Liver (tissue), 9 donors: ENCODE data around the gene GBX1. TPM values are rescaled to one million over a fixed set of nuclear protein-coding genes. Genes with fewer than 3 reads are reported as not detected.

Source experiments
- DNase-seq: peaks from one replicate; pipeline ENCODE4 v3.0.0-alpha.2; 2017; ENCODE audit warnings: low spot score
- H3K27ac ChIP-seq, 2 donors: one replicate each; pipeline ENCODE4 v1.7.0; 2013; ENCODE audit warnings: inconsistent platforms in 2 of 2, low read length in 2 of 2, control low read depth in 1 of 2, low read depth in 1 of 2, mild to moderate bottlenecking in 1 of 2
- H3K27me3 ChIP-seq, 4 donors: one replicate each; pipeline versions ENCODE4 v1.6.1 to v1.7.0; 2013; ENCODE audit warnings: low read length in 3 of 4, inconsistent platforms in 1 of 4, mild to moderate bottlenecking in 1 of 4, moderate library complexity in 1 of 4; ENCODE audit not compliant: control insufficient read depth in 4 of 4, insufficient read depth in 4 of 4
- H3K36me3 ChIP-seq, 4 donors: one replicate each; pipeline versions ENCODE4 v1.6.1 to v1.7.0; 2013; ENCODE audit warnings: low read length in 3 of 4, mild to moderate bottlenecking in 3 of 4, low read depth in 1 of 4, moderate library complexity in 1 of 4; ENCODE audit not compliant: control insufficient read depth in 4 of 4, insufficient read depth in 3 of 4
- H3K4me1 ChIP-seq, 4 donors: one replicate each; pipeline versions ENCODE4 v1.6.1 to v1.7.0; 2013; ENCODE audit warnings: low read length in 3 of 4, mild to moderate bottlenecking in 3 of 4, moderate library complexity in 1 of 4; ENCODE audit not compliant: control insufficient read depth in 4 of 4, insufficient read depth in 4 of 4
- H3K4me3 ChIP-seq, 3 donors: one replicate each; pipeline versions ENCODE4 v1.6.1 to v1.7.0; 2013; ENCODE audit warnings: low read length in 3 of 3, control low read depth in 1 of 3, low read depth in 1 of 3, mild to moderate bottlenecking in 1 of 3
- H3K9ac ChIP-seq, 2 donors: one replicate each; pipeline ENCODE4 v1.7.0; 2013; ENCODE audit warnings: low read length in 2 of 2, mild to moderate bottlenecking in 2 of 2, moderate library complexity in 2 of 2, control low read depth in 1 of 2, low read depth in 1 of 2
- H3K9me3 ChIP-seq, 4 donors: one replicate each; pipeline versions ENCODE4 v1.6.1 to v1.7.0; 2013; ENCODE audit warnings: low read length in 3 of 4; ENCODE audit not compliant: control insufficient read depth in 4 of 4
- FOXA2 ChIP-seq: IDR thresholded peaks from 2 replicates; pipeline ENCODE4 v1.6.1; 2016; ENCODE audit warnings: antibody characterized with exemption
- GABPA ChIP-seq, 2 donors: IDR thresholded peaks in 1 of 2; conservative IDR thresholded peaks in 1 of 2; 2 replicates each; pipeline ENCODE4 v1.6.1; 2016; ENCODE audit warnings: antibody characterized with exemption in 2 of 2, mild to moderate bottlenecking in 1 of 2, moderate library complexity in 1 of 2
- HNF4G ChIP-seq: IDR thresholded peaks from 2 replicates; pipeline ENCODE4 v1.6.1; 2016; ENCODE audit warnings: antibody characterized with exemption
- NR2F2 ChIP-seq: IDR thresholded peaks from 2 replicates; pipeline ENCODE4 v1.6.1; 2016; ENCODE audit warnings: antibody characterized with exemption
- YY1 ChIP-seq: IDR thresholded peaks from 2 replicates; pipeline ENCODE4 v1.6.1; 2016; ENCODE audit warnings: antibody characterized with exemption, mild to moderate bottlenecking
- WGBS: extraction: QIAGEN DNeasy Blood & Tissue Kit; methylation state at CpG from one replicate; pipeline ENCODE4 v1.1.7; 2013; 5-methylcytosine and 5-hydroxymethylcytosine counted together
- polyA plus RNA-seq, 2 donors: library from polyadenylated mRNA; stranded (reverse) in 1 of 2; unstranded in 1 of 2; fragments of 200-250 nt in 1 of 2; fragments of >200 nt in 1 of 2; fragmentation: Nextera tagmentation in 1 of 2; extraction: Ambion mirVana in 1 of 2; gene quantifications; one replicate each; pipeline versions ENCODE4 v1.2.1 to v1.2.3, GENCODE V29; 2013 to 2015
- total RNA-seq, 2 donors: library from RNA; depleted of rRNA; stranded (reverse); fragments of >200 nt; gene quantifications; one replicate each; pipeline ENCODE4 v1.2.3, GENCODE V29; 2014
- TF ChIP-seq, protein P1 (sequence below): IDR thresholded peaks from 2 replicates; pipeline ENCODE4 v1.6.1; 2016; ENCODE audit warnings: antibody characterized with exemption, mild to moderate bottlenecking
- TF ChIP-seq, protein P2 (sequence below): IDR thresholded peaks from 2 replicates; pipeline ENCODE4 v1.6.1; 2016; ENCODE audit warnings: antibody characterized with exemption
- TF ChIP-seq, protein P3 (sequence below): fragments of 150-350 bp; IDR thresholded peaks from 2 replicates; pipeline ENCODE4 v1.5.1; 2017; ENCODE audit warnings: improper control_type of control experiment, low read depth, low read length; ENCODE audit not compliant: missing input control
- donor health status: healthy.
- donor health status: healthy.
- donor health status: healthy.
- donor health status: healthy.
- donor health status: healthy.

The GBX1 gene
- total and polyA plus RNA-seq, 4 donors, result not detected

DNA sequence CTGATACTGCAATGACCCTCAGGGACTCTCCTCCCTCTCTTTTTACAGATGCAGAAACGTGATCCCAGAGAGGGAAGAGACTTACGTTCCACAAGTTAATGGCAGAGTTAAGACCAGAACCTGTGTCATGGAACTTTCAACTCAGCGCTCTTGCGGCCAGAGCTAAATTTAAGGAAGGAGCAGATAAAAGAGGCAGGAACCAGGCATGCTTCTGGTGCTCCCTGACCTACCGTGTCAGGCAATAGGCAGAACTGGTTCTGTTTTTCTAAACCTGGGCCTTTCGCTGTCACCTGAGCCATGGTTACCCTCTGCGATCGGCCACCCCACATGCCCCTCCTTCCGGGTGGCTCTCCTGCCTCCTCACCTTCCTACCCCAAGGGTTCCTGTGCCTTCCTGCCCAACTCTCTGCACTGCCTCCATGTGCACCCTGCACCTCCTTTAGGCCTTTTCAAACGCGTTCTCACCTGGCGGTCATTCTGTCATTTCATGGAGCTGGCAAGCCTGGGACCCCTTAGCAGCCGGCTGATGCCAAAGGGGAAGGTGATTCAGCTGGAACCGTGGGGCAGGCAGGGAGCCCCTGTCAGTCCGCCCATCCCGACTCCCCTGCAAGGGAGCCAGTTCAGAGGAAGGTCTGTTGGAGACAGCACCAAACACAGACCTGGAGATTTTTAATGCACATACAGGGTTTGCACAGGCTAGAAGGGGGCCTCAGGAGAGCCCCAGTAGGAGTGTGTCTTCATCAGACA lies 7.7 kb upstream of the GBX1 start:
- Histone ChIP-seq H3K9me3 (no peaks in the 10 kb centered on the region), H3K36me3 (no peaks in the 10 kb centered on the region), H3K27ac (no peak overlapping the region), H3K4me3 (no peak overlapping the region), H3K9ac (no peak overlapping the region), H3K27me3 (no peaks in the 10 kb centered on the region), H3K4me1 (peaks cover 0 to 3% (median 0%) of the 10 kb centered on the region in 4 donors)
- WGBS, result 80% methylated on average over 16 of the region's 16 CpGs
- DNase-seq, result no peak
- no peak for TF ChIP-seq YY1

DNA sequence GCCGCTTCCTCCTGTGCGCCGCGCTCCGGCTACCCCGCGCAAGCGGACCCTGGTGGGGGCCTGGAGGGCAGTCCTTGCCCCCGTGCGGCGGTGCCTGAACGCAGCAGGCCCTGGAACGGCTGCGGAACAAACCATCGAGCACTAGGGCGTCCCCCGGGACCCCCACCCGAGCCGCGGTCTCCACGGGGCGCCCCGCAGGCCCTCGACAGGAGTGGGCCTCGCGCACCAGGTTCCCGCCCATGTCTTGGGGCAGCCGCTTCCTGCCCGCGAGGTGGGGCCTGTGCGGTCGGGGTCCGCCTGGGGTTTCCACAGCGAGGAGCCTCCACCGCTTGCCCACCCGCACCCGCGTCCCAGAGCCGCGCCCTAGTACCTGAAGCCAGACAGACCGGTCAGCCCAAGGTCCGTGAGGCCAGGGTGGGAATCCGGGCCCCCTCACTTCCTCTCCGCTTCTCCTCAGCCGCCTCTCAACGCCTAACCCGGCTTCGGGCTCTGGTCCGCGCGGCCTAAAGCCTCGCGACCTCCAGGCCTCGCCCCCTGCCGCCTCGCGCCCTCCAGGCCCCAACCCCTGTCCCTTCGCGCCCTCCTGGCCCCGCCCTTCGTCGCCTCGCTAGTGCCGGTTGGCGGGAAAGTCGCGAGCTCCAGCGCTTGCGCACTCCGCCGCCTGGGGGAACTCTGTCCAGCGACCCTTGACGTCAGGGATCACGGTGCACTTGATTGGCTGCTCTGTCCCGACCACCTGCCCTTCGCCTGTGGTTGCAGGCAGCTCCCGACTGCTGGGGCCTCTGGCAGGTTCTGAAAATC lies 7.0 kb upstream of the GBX1 start:
- no peaks in the 10 kb centered on the region for H3K36me3 ChIP-seq
- WGBS, result 55% methylated on average over 77 of the region's 77 CpGs
- no peak overlapping the region for H3K4me3 ChIP-seq
- H3K9me3 ChIP-seq, result no peaks in the 10 kb centered on the region
- H3K27me3 ChIP-seq, result no peaks in the 10 kb centered on the region
- peaks cover 0 to 3% (median 0%) of the 10 kb centered on the region in 4 donors for H3K4me1 ChIP-seq
- H3K27ac ChIP-seq, result no peak overlapping the region
- TF ChIP-seq NR2F2 (no peak), HNF4G (no peak), FOXA2 (no peak), GABPA (IDR thresholded peaks at IDR 0.05 in 1 of 2, conservative IDR thresholded peaks at IDR 0.05 in 1 of 2) (no peak)
- TF ChIP-seq, protein P1, sequence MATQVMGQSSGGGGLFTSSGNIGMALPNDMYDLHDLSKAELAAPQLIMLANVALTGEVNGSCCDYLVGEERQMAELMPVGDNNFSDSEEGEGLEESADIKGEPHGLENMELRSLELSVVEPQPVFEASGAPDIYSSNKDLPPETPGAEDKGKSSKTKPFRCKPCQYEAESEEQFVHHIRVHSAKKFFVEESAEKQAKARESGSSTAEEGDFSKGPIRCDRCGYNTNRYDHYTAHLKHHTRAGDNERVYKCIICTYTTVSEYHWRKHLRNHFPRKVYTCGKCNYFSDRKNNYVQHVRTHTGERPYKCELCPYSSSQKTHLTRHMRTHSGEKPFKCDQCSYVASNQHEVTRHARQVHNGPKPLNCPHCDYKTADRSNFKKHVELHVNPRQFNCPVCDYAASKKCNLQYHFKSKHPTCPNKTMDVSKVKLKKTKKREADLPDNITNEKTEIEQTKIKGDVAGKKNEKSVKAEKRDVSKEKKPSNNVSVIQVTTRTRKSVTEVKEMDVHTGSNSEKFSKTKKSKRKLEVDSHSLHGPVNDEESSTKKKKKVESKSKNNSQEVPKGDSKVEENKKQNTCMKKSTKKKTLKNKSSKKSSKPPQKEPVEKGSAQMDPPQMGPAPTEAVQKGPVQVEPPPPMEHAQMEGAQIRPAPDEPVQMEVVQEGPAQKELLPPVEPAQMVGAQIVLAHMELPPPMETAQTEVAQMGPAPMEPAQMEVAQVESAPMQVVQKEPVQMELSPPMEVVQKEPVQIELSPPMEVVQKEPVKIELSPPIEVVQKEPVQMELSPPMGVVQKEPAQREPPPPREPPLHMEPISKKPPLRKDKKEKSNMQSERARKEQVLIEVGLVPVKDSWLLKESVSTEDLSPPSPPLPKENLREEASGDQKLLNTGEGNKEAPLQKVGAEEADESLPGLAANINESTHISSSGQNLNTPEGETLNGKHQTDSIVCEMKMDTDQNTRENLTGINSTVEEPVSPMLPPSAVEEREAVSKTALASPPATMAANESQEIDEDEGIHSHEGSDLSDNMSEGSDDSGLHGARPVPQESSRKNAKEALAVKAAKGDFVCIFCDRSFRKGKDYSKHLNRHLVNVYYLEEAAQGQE, result no peak
- TF ChIP-seq, protein P2, sequence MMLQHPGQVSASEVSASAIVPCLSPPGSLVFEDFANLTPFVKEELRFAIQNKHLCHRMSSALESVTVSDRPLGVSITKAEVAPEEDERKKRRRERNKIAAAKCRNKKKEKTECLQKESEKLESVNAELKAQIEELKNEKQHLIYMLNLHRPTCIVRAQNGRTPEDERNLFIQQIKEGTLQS, result no peak
- TF ChIP-seq, protein P3, sequence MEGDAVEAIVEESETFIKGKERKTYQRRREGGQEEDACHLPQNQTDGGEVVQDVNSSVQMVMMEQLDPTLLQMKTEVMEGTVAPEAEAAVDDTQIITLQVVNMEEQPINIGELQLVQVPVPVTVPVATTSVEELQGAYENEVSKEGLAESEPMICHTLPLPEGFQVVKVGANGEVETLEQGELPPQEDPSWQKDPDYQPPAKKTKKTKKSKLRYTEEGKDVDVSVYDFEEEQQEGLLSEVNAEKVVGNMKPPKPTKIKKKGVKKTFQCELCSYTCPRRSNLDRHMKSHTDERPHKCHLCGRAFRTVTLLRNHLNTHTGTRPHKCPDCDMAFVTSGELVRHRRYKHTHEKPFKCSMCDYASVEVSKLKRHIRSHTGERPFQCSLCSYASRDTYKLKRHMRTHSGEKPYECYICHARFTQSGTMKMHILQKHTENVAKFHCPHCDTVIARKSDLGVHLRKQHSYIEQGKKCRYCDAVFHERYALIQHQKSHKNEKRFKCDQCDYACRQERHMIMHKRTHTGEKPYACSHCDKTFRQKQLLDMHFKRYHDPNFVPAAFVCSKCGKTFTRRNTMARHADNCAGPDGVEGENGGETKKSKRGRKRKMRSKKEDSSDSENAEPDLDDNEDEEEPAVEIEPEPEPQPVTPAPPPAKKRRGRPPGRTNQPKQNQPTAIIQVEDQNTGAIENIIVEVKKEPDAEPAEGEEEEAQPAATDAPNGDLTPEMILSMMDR, result no peak
- H3K9ac ChIP-seq, result no peak overlapping the region
- DNase-seq, result no peak
